EL (cell line): ENCODE measurements around the gene PLAC1.
A peak's percentile ranks its signal among the peaks of the same experiment; 100 is the strongest.

ENCODE experiments used
- DNase-seq: peaks from one replicate; pipeline ENCODE4 v3.0.0-alpha.2; 2016

Gene PLAC1

GRCh38 chrX:134670134-134670924 is 12.1 kb upstream of the PLAC1 start:
- DNase-seq, result peak; percentile 91

GRCh38 chrX:134669378-134670098 is 11.3 kb upstream of the PLAC1 start:
- peak; percentile 94 for DNase-seq

GRCh38 chrX:134664202-134664601 is 5.9 kb upstream of the PLAC1 start:
- DNase-seq, result no peak

GRCh38 chrX:134661295-134661694 is 3.0 kb upstream of the PLAC1 start:
- no peak for DNase-seq

- DNase-seq, result no peak
Measured at GRCh38 chrX:134660627-134661026, 2.4 kb upstream of the PLAC1 start.

GRCh38 chrX:134659761-134660160 is 1.5 kb upstream of the PLAC1 start:
- DNase-seq, result no peak

- DNase-seq, result no peak
Measured at GRCh38 chrX:134658760-134659023, 421 bp upstream of the PLAC1 start.

- no peak for DNase-seq
Measured at GRCh38 chrX:134654398-134655012, 3.8 kb downstream of the PLAC1 start.

- no peak for DNase-seq
Measured at GRCh38 chrX:134653835-134654234, 4.4 kb downstream of the PLAC1 start.

GRCh38 chrX:134650701-134651100 is 7.6 kb downstream of the PLAC1 start:
- DNase-seq, result no peak

- no peak for DNase-seq
Measured at GRCh38 chrX:134649770-134650169, 8.5 kb downstream of the PLAC1 start.

- no peak for DNase-seq
Measured at GRCh38 chrX:134647477-134647877, 10.8 kb downstream of the PLAC1 start.

GRCh38 chrX:134646691-134647090 is 11.6 kb downstream of the PLAC1 start:
- DNase-seq, result no peak

GRCh38 chrX:134645936-134646543 is 12.2 kb downstream of the PLAC1 start:
- DNase-seq, result no peak

GRCh38 chrX:134642386-134642785 is 15.9 kb downstream of the PLAC1 start:
- peak; percentile 25 for DNase-seq

GRCh38 chrX:134641346-134641745 is 16.9 kb downstream of the PLAC1 start:
- DNase-seq, result no peak

GRCh38 chrX:134640914-134641313 is 17.4 kb downstream of the PLAC1 start:
- no peak for DNase-seq

GRCh38 chrX:134636851-134637250 is 21.4 kb downstream of the PLAC1 start:
- no peak for DNase-seq

- no peak for DNase-seq
Measured at GRCh38 chrX:134634691-134635090, 23.6 kb downstream of the PLAC1 start.

GRCh38 chrX:134633832-134634231 is 24.4 kb downstream of the PLAC1 start:
- no peak for DNase-seq

GRCh38 chrX:134633394-134633793 is 24.9 kb downstream of the PLAC1 start:
- DNase-seq, result no peak

- no peak for DNase-seq
Measured at GRCh38 chrX:134632355-134632754, 25.9 kb downstream of the PLAC1 start.

- peak; percentile 40 for DNase-seq
Measured at GRCh38 chrX:134631426-134632346, 26.6 kb downstream of the PLAC1 start.
